ENCODE data around the gene INSM1. TPM values are rescaled to one million over a fixed set of nuclear protein-coding genes. Genes with fewer than 3 reads are reported as not detected.

The INSM1 gene
- total RNA-seq, 2 donors from 2014 or later, result 3.4 to 4.3 TPM

- peaks cover 41% of the 10 kb centered on the region for H3K4me1 ChIP-seq
- ATAC-seq, result no peak
- no peaks in the 10 kb centered on the region for H3K9me3 ChIP-seq
- intact Hi-C loops (cut with DNase I), result no loop called here
- no peak for DNase-seq
- TF ChIP-seq POLR2A (IDR thresholded peaks at IDR 0.05), result no peak
- no peak for TF ChIP-seq CTCF (IDR thresholded peaks at IDR 0.05)
- WGBS, 2 donors, result 3 to 5% methylated on average over 44 to 63 of the region's 63 CpGs
- no peaks in the 10 kb centered on the region for H3K36me3 ChIP-seq (replicated peaks in 1 of 2; ENCODE audit: insufficient read depth in 1 of 2, low read depth in 2 of 2)
- H3K27ac ChIP-seq, result no peak overlapping the region
- H3K4me3 ChIP-seq, result no peak overlapping the region
- H3K27me3 ChIP-seq, result peaks cover 0 to 28% of the 10 kb centered on the region in 2 donors
Measured at GRCh38 chr20:20366876-20367574, 879 bp upstream of the INSM1 start.

- Histone ChIP-seq H3K27ac (no peak overlapping the region), H3K4me1 (peaks cover 38% of the 10 kb centered on the region), H3K4me3 (no peak overlapping the region), H3K9me3 (no peaks in the 10 kb centered on the region), H3K27me3 (peaks cover 0 to 23% of the 10 kb centered on the region in 2 donors), H3K36me3 (replicated peaks in 1 of 2; ENCODE audit: insufficient read depth in 1 of 2, low read depth in 2 of 2) (no peaks in the 10 kb centered on the region)
- WGBS, 2 donors, result 1% methylated on average over 89 of the region's 130 CpGs; no CpG with 5 or more reads in 1 of the 2 donors
- ATAC-seq (peak; percentile 10), DNase-seq (no peak)
- TF ChIP-seq CTCF (IDR thresholded peaks at IDR 0.05) (no peak), POLR2A (IDR thresholded peaks at IDR 0.05) (no peak)
- intact Hi-C loops (cut with DNase I), result no loop called here
Measured at GRCh38 chr20:20368418-20369249, 730 bp downstream of the INSM1 start.

- TF ChIP-seq CTCF (IDR thresholded peaks at IDR 0.05) (peak in 1 of 7 experiments; percentile 6), POLR2A (IDR thresholded peaks at IDR 0.05) (peak in 1 of 3 donors; percentile 19)
- Histone ChIP-seq H3K9me3 (no peaks in the 10 kb centered on the region), H3K4me3 (no peak overlapping the region), H3K27me3 (peaks cover 0 to 14% of the 10 kb centered on the region in 2 donors), H3K4me1 (peaks cover 29% of the 10 kb centered on the region), H3K36me3 (replicated peaks in 1 of 2; ENCODE audit: insufficient read depth in 1 of 2, low read depth in 2 of 2) (no peaks in the 10 kb centered on the region), H3K27ac (no peak overlapping the region)
- WGBS, 2 donors, result 3% methylated on average over 6 to 72 of the region's 86 CpGs
- intact Hi-C loops (cut with DNase I), result no loop called here
- ATAC-seq (peak; percentile 43), DNase-seq (peak in 3 of 4 donors; percentile 26 to 58 (median 43))
Measured at GRCh38 chr20:20369250-20370093, 1.6 kb downstream of the INSM1 start.

GRCh38 chr20:20370094-20370575, 2.2 kb downstream of the INSM1 start:
- Histone ChIP-seq H3K27ac (no peak overlapping the region), H3K27me3 (peaks cover 0 to 10% of the 10 kb centered on the region in 2 donors), H3K36me3 (replicated peaks in 1 of 2; ENCODE audit: insufficient read depth in 1 of 2, low read depth in 2 of 2) (no peaks in the 10 kb centered on the region), H3K4me3 (no peak overlapping the region), H3K4me1 (peaks cover 27% of the 10 kb centered on the region), H3K9me3 (no peaks in the 10 kb centered on the region)
- no peak for DNase-seq
- intact Hi-C loops (cut with DNase I), result no loop called here
- 15 to 22% methylated on average over 10 of the region's 10 CpGs for WGBS, 2 donors
- ATAC-seq, result no peak
- TF ChIP-seq CTCF (IDR thresholded peaks at IDR 0.05) (no peak), POLR2A (IDR thresholded peaks at IDR 0.05) (no peak)
